Measurements from ENCODE around the gene APBA2.

Gene APBA2

DNA sequence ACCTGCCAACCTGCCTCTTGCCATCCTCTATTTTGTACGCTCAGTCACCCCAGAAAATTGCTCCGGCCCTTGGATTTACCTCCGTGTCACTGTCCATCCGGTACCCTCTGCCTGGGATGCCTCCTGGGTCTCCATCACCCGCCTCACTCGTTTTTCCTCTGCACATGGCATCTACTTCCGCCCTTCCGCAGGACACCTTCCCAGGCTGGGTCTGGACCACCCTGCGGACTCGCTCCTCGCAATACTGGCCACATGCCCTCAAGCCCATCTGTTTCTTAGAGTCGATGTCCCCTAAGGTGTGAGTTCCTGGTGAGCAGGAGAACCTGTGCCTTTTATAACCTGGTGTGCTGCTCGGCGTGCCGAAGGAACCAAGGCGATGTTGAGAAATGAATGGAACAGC, 58.5 kb downstream of the APBA2 start:
- Histone ChIP-seq H3K27ac (ENCODE audit: low read length) (no peak overlapping the region), H3K4me1 (ENCODE audit: control insufficient read depth in 1 of 2, insufficient read depth in 2 of 2, low read length in 2 of 2) (no peaks in the 10 kb centered on the region), H3K9me3 (ENCODE audit: control insufficient read depth in 1 of 2, low read length in 2 of 2) (no peaks in the 10 kb centered on the region), H3K4me3 (ENCODE audit: low read depth in 1 of 2, low read length in 2 of 2) (no peak overlapping the region), H3K36me3 (ENCODE audit: control insufficient read depth in 1 of 2, insufficient read depth in 2 of 2, low read length in 2 of 2) (no peaks in the 10 kb centered on the region), H3K27me3 (ENCODE audit: low read depth, low read length) (no peaks in the 10 kb centered on the region)

DNA sequence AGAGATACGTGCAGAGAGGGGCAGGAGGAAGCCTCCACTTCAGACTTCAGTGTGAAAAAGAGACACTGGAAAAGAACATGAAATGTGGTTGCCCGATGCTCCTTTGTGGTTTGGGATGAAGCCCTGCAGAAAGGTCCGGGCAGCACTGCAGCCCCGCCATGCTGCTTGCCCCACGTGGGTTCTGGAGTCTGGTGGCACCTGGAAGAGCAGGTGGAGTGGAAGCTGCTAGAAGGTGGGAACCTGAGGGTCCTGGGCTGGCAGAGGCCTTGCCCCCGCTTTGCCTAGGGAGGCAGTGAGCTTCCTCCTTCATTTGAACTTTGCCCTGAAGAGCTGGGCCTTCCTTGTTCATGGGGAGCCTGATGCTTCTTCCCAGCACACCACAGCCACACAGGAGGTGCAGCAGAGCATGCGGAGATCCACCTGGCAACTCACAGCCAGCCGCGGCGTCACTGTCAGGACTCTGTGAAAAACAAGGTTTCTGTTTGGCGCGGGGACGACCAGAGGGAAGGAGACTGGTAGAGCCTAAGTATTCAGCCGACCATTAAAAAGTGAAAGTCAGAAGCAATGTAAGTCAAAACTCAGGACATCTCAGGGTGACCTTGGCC, 59.0 kb downstream of the APBA2 start:
- H3K4me3 ChIP-seq (ENCODE audit: low read depth in 1 of 2, low read length in 2 of 2) = no peak overlapping the region
- H3K9me3 ChIP-seq (ENCODE audit: control insufficient read depth in 1 of 2, low read length in 2 of 2) = no peaks in the 10 kb centered on the region
- H3K36me3 ChIP-seq (ENCODE audit: control insufficient read depth in 1 of 2, insufficient read depth in 2 of 2, low read length in 2 of 2) = no peaks in the 10 kb centered on the region
- no peaks in the 10 kb centered on the region for H3K4me1 ChIP-seq (ENCODE audit: control insufficient read depth in 1 of 2, insufficient read depth in 2 of 2, low read length in 2 of 2)
- H3K27me3 ChIP-seq (ENCODE audit: low read depth, low read length) = no peaks in the 10 kb centered on the region
- H3K27ac ChIP-seq (ENCODE audit: low read length) = no peak overlapping the region

DNA sequence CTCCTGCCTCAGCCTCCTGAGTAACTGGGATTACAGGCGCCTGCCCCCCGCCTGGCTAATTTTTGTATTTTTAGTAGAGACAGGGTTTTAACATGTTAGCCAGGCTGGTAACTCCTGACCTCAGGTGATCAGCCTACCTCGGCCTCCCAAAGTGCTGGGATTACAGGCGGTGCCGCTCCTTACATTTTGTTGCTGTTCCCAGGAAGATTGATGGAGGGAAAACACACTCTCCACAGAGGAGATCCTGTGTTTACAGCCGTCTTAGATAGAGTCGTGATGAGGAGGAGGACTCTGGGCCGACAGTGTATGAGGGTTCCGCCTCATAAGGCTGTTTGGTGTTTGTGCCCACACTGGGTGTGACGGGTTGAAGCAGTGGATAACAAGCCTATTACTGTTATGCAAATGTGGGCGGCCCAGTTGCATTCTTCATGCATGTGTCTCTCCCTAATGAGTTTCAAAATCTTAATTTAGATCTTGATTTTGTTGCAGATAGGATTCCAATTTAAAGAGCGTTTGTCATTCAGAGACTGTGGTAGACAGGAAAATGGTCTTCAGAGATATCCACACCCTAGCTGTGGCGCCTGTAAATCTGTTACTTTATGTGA, 60.0 kb downstream of the APBA2 start:
- Histone ChIP-seq H3K27ac (ENCODE audit: low read length) (no peak overlapping the region), H3K4me3 (ENCODE audit: low read depth in 1 of 2, low read length in 2 of 2) (no peak overlapping the region)

GRCh38 chr15:28946803-28947202, 61.0 kb downstream of the APBA2 start:
- no peak overlapping the region for H3K4me3 ChIP-seq (ENCODE audit: low read depth in 1 of 2, low read length in 2 of 2)
- H3K27ac ChIP-seq (ENCODE audit: low read length) = no peak overlapping the region
- no peaks in the 10 kb centered on the region for H3K9me3 ChIP-seq (ENCODE audit: control insufficient read depth in 1 of 2, low read length in 2 of 2)

More for the DNA sequence above, 60.0 kb downstream of the APBA2 start:
- Histone ChIP-seq H3K4me1 (ENCODE audit: control insufficient read depth in 1 of 2, insufficient read depth in 2 of 2, low read length in 2 of 2) (no peaks in the 10 kb centered on the region), H3K27me3 (ENCODE audit: low read depth, low read length) (no peaks in the 10 kb centered on the region), H3K36me3 (ENCODE audit: control insufficient read depth in 1 of 2, insufficient read depth in 2 of 2, low read length in 2 of 2) (no peaks in the 10 kb centered on the region), H3K9me3 (ENCODE audit: control insufficient read depth in 1 of 2, low read length in 2 of 2) (no peaks in the 10 kb centered on the region)

GRCh38 chr15:28947221-28947674, 61.5 kb downstream of the APBA2 start:
- Histone ChIP-seq H3K27ac (ENCODE audit: low read length) (no peak overlapping the region), H3K27me3 (ENCODE audit: low read depth, low read length) (no peaks in the 10 kb centered on the region), H3K36me3 (ENCODE audit: control insufficient read depth in 1 of 2, insufficient read depth in 2 of 2, low read length in 2 of 2) (no peaks in the 10 kb centered on the region), H3K4me3 (ENCODE audit: low read depth in 1 of 2, low read length in 2 of 2) (no peak overlapping the region), H3K9me3 (ENCODE audit: control insufficient read depth in 1 of 2, low read length in 2 of 2) (no peaks in the 10 kb centered on the region), H3K4me1 (ENCODE audit: control insufficient read depth in 1 of 2, insufficient read depth in 2 of 2, low read length in 2 of 2) (no peaks in the 10 kb centered on the region)

More at GRCh38 chr15:28946803-28947202, 61.0 kb downstream of the APBA2 start:
- Histone ChIP-seq H3K27me3 (ENCODE audit: low read depth, low read length) (no peaks in the 10 kb centered on the region), H3K4me1 (ENCODE audit: control insufficient read depth in 1 of 2, insufficient read depth in 2 of 2, low read length in 2 of 2) (no peaks in the 10 kb centered on the region), H3K36me3 (ENCODE audit: control insufficient read depth in 1 of 2, insufficient read depth in 2 of 2, low read length in 2 of 2) (no peaks in the 10 kb centered on the region)

GRCh38 chr15:28948036-28948435, 62.3 kb downstream of the APBA2 start:
- H3K9me3 ChIP-seq (ENCODE audit: control insufficient read depth in 1 of 2, low read length in 2 of 2) = no peaks in the 10 kb centered on the region
- no peaks in the 10 kb centered on the region for H3K4me1 ChIP-seq (ENCODE audit: control insufficient read depth in 1 of 2, insufficient read depth in 2 of 2, low read length in 2 of 2)
- no peak overlapping the region for H3K27ac ChIP-seq (ENCODE audit: low read length)
- H3K4me3 ChIP-seq (ENCODE audit: low read depth in 1 of 2, low read length in 2 of 2) = no peak overlapping the region
- no peaks in the 10 kb centered on the region for H3K36me3 ChIP-seq (ENCODE audit: control insufficient read depth in 1 of 2, insufficient read depth in 2 of 2, low read length in 2 of 2)
- no peaks in the 10 kb centered on the region for H3K27me3 ChIP-seq (ENCODE audit: low read depth, low read length)

- no peak overlapping the region for H3K27ac ChIP-seq (ENCODE audit: low read length)
- H3K4me3 ChIP-seq (ENCODE audit: low read depth in 1 of 2, low read length in 2 of 2) = no peak overlapping the region
- H3K4me1 ChIP-seq (ENCODE audit: control insufficient read depth in 1 of 2, insufficient read depth in 2 of 2, low read length in 2 of 2) = no peaks in the 10 kb centered on the region
- H3K9me3 ChIP-seq (ENCODE audit: control insufficient read depth in 1 of 2, low read length in 2 of 2) = no peaks in the 10 kb centered on the region
- H3K36me3 ChIP-seq (ENCODE audit: control insufficient read depth in 1 of 2, insufficient read depth in 2 of 2, low read length in 2 of 2) = no peaks in the 10 kb centered on the region
- H3K27me3 ChIP-seq (ENCODE audit: low read depth, low read length) = no peaks in the 10 kb centered on the region
Measured at GRCh38 chr15:28950916-28951315, 65.1 kb downstream of the APBA2 start.

GRCh38 chr15:28952666-28953491, 67.1 kb downstream of the APBA2 start:
- no peaks in the 10 kb centered on the region for H3K27me3 ChIP-seq (ENCODE audit: low read depth, low read length)
- H3K9me3 ChIP-seq (ENCODE audit: control insufficient read depth in 1 of 2, low read length in 2 of 2) = no peaks in the 10 kb centered on the region
- no peak overlapping the region for H3K27ac ChIP-seq (ENCODE audit: low read length)
- no peak overlapping the region for H3K4me3 ChIP-seq (ENCODE audit: low read depth in 1 of 2, low read length in 2 of 2)
- H3K36me3 ChIP-seq (ENCODE audit: control insufficient read depth in 1 of 2, insufficient read depth in 2 of 2, low read length in 2 of 2) = no peaks in the 10 kb centered on the region
- H3K4me1 ChIP-seq (ENCODE audit: control insufficient read depth in 1 of 2, insufficient read depth in 2 of 2, low read length in 2 of 2) = no peaks in the 10 kb centered on the region

- no peak overlapping the region for H3K27ac ChIP-seq (ENCODE audit: low read length)
- no peaks in the 10 kb centered on the region for H3K9me3 ChIP-seq (ENCODE audit: control insufficient read depth in 1 of 2, low read length in 2 of 2)
- no peaks in the 10 kb centered on the region for H3K4me1 ChIP-seq (ENCODE audit: control insufficient read depth in 1 of 2, insufficient read depth in 2 of 2, low read length in 2 of 2)
- H3K36me3 ChIP-seq (ENCODE audit: control insufficient read depth in 1 of 2, insufficient read depth in 2 of 2, low read length in 2 of 2) = no peaks in the 10 kb centered on the region
- H3K4me3 ChIP-seq (ENCODE audit: low read depth in 1 of 2, low read length in 2 of 2) = no peak overlapping the region
- no peaks in the 10 kb centered on the region for H3K27me3 ChIP-seq (ENCODE audit: low read depth, low read length)
Measured at GRCh38 chr15:28953573-28954195, 67.9 kb downstream of the APBA2 start.

- Histone ChIP-seq H3K4me3 (ENCODE audit: low read depth in 1 of 2, low read length in 2 of 2) (no peak overlapping the region), H3K36me3 (ENCODE audit: control insufficient read depth in 1 of 2, insufficient read depth in 2 of 2, low read length in 2 of 2) (no peaks in the 10 kb centered on the region), H3K27me3 (ENCODE audit: low read depth, low read length) (no peaks in the 10 kb centered on the region), H3K4me1 (ENCODE audit: control insufficient read depth in 1 of 2, insufficient read depth in 2 of 2, low read length in 2 of 2) (no peaks in the 10 kb centered on the region), H3K9me3 (ENCODE audit: control insufficient read depth in 1 of 2, low read length in 2 of 2) (no peaks in the 10 kb centered on the region), H3K27ac (ENCODE audit: low read length) (no peak overlapping the region)
Measured at GRCh38 chr15:28954466-28955159, 68.8 kb downstream of the APBA2 start.
